Adrenal gland (tissue), 5 donors: Measurements from ENCODE around the gene ITIH3.

Experiments used
- POLR2A ChIP-seq, 2 donors: fragments of 450-650 bp; IDR thresholded peaks; one replicate each; pipeline ENCODE4 v1.6.1; 2017; ENCODE audit warnings: antibody characterized with exemption in 2 of 2, mild to moderate bottlenecking in 2 of 2, moderate library complexity in 1 of 2
- TF ChIP-seq, protein P1 (sequence below), 6 experiments: fragments of 450-650 bp in 4 of 6; fragments of 200-600 bp in 2 of 6; sonication (generic) in 1 of 6; IDR thresholded peaks; 1 replicate in 5 of 6; 2 replicates in 1 of 6; pipeline versions ENCODE4 v1.5.1 to v1.8.0; 2016 to 2021; ENCODE audit warnings: antibody characterized with exemption in 6 of 6, mild to moderate bottlenecking in 2 of 6, moderate library complexity in 1 of 6
- donor health status: DM: no; HTN: no; CAD: no.

DNA sequence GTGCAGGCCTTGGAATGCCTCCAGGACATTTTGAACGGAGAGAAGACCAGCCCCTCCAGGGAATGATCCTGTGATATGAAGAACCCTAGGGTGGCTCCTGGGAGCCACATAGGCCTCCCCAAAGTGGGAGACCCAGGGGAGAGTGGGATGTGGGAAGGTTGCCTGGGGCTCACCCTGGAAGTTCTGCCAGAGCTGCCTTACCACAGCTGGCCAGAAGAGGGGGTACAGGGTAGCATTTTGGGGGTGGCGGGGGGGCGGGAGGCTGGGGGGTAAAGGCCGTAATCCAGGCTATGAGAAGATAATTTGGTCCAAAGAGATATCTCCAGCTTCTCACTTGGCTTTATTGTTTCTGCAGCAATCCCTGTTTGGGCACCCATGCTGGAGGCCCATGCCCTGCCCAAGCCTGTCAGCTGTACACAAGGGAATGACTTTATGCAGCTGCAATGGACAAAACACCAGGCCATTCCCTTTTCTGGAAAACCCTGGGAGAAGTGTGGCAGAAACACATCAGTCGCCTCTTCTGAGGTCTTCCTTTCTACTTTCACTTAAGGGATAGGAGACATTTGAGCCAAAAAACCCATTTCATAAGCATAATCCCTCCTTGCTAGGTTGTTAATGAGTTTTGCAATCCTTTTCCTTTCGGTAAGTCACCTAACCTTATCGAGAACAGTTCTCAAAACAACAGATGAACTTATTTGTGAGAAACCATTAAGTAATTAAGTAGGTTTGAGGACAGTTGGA, 51.3 kb downstream of the ITIH3 start:
- TF ChIP-seq, protein P1, sequence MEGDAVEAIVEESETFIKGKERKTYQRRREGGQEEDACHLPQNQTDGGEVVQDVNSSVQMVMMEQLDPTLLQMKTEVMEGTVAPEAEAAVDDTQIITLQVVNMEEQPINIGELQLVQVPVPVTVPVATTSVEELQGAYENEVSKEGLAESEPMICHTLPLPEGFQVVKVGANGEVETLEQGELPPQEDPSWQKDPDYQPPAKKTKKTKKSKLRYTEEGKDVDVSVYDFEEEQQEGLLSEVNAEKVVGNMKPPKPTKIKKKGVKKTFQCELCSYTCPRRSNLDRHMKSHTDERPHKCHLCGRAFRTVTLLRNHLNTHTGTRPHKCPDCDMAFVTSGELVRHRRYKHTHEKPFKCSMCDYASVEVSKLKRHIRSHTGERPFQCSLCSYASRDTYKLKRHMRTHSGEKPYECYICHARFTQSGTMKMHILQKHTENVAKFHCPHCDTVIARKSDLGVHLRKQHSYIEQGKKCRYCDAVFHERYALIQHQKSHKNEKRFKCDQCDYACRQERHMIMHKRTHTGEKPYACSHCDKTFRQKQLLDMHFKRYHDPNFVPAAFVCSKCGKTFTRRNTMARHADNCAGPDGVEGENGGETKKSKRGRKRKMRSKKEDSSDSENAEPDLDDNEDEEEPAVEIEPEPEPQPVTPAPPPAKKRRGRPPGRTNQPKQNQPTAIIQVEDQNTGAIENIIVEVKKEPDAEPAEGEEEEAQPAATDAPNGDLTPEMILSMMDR (IDR thresholded peaks at IDR 0.05), result peak in 1 of 6 experiments; percentile 40
- no peak for TF ChIP-seq POLR2A (IDR thresholded peaks at IDR 0.05)
